ENCODE data around the gene CNNM4.

- TF ChIP-seq EZH2 (IDR thresholded peaks at IDR 0.05; ENCODE audit: borderline replicate concordance, low read length) = no peak
- TF ChIP-seq CTCF (conservative IDR thresholded peaks at IDR 0.05 in 1 of 2, IDR thresholded peaks at IDR 0.05 in 1 of 2; ENCODE audit: extremely low read depth in 1 of 2, insufficient read depth in 1 of 2, low read depth in 1 of 2, low read length in 2 of 2) = no peak
These were observed 3.2 kb upstream of the CNNM4 start for GRCh38 chr2:96757477-96757860.

All from mammary epithelial cell (primary cell).